SK-N-SH treated with all-trans-retinoic acid at 6 μM for 48 hours (cell line): ENCODE results near the gene ERICH4.

Experiments used
- RARB ChIP-seq: fragments of 250-450 bp; sonication (Bioruptor Pico); IDR thresholded peaks from 2 replicates; pipeline ENCODE4 v1.8.0; 2021; ENCODE audit warnings: mild to moderate bottlenecking, moderate library complexity
- ZFP30 ChIP-seq: fragments of 450-650 bp; formaldehyde crosslinking; IDR thresholded peaks from 2 replicates; pipeline ENCODE4 v1.5.0; 2022; ENCODE audit warnings: mild to moderate bottlenecking, moderate library complexity
- ZNF8 ChIP-seq: fragments of 450-650 bp; formaldehyde crosslinking; IDR thresholded peaks from 2 replicates; pipeline ENCODE4 v1.5.0; 2020; ENCODE audit warnings: mild to moderate bottlenecking, moderate library complexity
- TF ChIP-seq, protein P1 (sequence below): fragments of 250-450 bp; sonication (Bioruptor Pico); IDR thresholded peaks from 2 replicates; pipeline ENCODE4 v1.8.0; 2020; ENCODE audit warnings: mild to moderate bottlenecking, moderate library complexity, borderline replicate concordance
- TF ChIP-seq, protein P2 (sequence below): fragments of 250-450 bp; sonication (Bioruptor Pico); IDR thresholded peaks from 2 replicates; pipeline ENCODE4 v1.5.0; 2020; ENCODE audit warnings: mild to moderate bottlenecking, moderate library complexity
- TF ChIP-seq, protein P3 (sequence below): fragments of 250-450 bp; sonication (Bioruptor Pico); IDR thresholded peaks from 2 replicates; pipeline ENCODE4 v1.5.1; 2021; ENCODE audit warnings: mild to moderate bottlenecking, moderate library complexity

DNA sequence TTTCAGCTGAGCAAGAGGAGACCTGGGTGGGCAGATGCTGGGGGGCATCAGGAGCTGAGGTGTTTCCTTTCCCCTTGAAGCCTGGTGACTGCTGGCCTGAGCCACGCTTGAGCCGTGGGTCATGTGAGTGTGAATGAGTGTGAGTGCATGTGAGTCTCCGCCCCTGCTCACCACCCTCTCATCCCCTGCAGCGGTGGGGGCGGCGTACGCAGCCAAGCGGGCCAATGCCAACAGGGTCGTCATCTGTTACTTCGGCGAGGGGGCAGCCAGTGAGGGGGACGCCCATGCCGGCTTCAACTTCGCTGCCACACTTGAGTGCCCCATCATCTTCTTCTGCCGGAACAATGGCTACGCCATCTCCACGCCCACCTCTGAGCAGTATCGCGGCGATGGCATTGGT is 21.0 kb upstream of the ERICH4 start:
- TF ChIP-seq ZNF8 (CRISPR knock-in tag) (no peak), ZFP30 (CRISPR knock-in tag) (no peak), RARB (CRISPR knock-in tag) (no peak)
- TF ChIP-seq, protein P1, sequence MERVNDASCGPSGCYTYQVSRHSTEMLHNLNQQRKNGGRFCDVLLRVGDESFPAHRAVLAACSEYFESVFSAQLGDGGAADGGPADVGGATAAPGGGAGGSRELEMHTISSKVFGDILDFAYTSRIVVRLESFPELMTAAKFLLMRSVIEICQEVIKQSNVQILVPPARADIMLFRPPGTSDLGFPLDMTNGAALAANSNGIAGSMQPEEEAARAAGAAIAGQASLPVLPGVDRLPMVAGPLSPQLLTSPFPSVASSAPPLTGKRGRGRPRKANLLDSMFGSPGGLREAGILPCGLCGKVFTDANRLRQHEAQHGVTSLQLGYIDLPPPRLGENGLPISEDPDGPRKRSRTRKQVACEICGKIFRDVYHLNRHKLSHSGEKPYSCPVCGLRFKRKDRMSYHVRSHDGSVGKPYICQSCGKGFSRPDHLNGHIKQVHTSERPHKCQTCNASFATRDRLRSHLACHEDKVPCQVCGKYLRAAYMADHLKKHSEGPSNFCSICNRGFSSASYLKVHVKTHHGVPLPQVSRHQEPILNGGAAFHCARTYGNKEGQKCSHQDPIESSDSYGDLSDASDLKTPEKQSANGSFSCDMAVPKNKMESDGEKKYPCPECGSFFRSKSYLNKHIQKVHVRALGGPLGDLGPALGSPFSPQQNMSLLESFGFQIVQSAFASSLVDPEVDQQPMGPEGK = no peak
- TF ChIP-seq, protein P2, sequence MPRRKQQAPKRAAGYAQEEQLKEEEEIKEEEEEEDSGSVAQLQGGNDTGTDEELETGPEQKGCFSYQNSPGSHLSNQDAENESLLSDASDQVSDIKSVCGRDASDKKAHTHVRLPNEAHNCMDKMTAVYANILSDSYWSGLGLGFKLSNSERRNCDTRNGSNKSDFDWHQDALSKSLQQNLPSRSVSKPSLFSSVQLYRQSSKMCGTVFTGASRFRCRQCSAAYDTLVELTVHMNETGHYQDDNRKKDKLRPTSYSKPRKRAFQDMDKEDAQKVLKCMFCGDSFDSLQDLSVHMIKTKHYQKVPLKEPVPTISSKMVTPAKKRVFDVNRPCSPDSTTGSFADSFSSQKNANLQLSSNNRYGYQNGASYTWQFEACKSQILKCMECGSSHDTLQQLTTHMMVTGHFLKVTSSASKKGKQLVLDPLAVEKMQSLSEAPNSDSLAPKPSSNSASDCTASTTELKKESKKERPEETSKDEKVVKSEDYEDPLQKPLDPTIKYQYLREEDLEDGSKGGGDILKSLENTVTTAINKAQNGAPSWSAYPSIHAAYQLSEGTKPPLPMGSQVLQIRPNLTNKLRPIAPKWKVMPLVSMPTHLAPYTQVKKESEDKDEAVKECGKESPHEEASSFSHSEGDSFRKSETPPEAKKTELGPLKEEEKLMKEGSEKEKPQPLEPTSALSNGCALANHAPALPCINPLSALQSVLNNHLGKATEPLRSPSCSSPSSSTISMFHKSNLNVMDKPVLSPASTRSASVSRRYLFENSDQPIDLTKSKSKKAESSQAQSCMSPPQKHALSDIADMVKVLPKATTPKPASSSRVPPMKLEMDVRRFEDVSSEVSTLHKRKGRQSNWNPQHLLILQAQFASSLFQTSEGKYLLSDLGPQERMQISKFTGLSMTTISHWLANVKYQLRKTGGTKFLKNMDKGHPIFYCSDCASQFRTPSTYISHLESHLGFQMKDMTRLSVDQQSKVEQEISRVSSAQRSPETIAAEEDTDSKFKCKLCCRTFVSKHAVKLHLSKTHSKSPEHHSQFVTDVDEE (CRISPR knock-in tag) = no peak
- TF ChIP-seq, protein P3, sequence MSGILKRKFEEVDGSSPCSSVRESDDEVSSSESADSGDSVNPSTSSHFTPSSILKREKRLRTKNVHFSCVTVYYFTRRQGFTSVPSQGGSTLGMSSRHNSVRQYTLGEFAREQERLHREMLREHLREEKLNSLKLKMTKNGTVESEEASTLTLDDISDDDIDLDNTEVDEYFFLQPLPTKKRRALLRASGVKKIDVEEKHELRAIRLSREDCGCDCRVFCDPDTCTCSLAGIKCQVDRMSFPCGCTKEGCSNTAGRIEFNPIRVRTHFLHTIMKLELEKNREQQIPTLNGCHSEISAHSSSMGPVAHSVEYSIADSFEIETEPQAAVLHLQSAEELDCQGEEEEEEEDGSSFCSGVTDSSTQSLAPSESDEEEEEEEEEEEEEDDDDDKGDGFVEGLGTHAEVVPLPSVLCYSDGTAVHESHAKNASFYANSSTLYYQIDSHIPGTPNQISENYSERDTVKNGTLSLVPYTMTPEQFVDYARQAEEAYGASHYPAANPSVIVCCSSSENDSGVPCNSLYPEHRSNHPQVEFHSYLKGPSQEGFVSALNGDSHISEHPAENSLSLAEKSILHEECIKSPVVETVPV = no peak
